Renal pelvis (tissue), 4 donors: Measurements from ENCODE around the gene CELA2B. TPM values are rescaled to one million over a fixed set of nuclear protein-coding genes. Genes with fewer than 3 reads are reported as not detected.
"Not testable (repeated sequence)": the region's sequence is repeated elsewhere in the genome, so short reads cannot be mapped to it uniquely, and the experiment has no call there.

Experiments
- DNase-seq: peaks from one replicate; pipeline ENCODE4 v3.0.0-alpha.2; 2013
- polyA plus RNA-seq, 3 donors: library from polyadenylated mRNA; unstranded; fragments of 120-200 nt; gene quantifications; one replicate each; pipeline ENCODE4 v1.2.1, GENCODE V29; 2013; ENCODE audit not compliant: insufficient read length in 3 of 3

Gene CELA2B
- polyA plus RNA-seq, 3 donors: 0.31 to 0.90 (median 0.59) TPM

GRCh38 chr1:15500184-15501178 is 24.6 kb downstream of the CELA2B start:
- peak; percentile 33 for DNase-seq

DNA sequence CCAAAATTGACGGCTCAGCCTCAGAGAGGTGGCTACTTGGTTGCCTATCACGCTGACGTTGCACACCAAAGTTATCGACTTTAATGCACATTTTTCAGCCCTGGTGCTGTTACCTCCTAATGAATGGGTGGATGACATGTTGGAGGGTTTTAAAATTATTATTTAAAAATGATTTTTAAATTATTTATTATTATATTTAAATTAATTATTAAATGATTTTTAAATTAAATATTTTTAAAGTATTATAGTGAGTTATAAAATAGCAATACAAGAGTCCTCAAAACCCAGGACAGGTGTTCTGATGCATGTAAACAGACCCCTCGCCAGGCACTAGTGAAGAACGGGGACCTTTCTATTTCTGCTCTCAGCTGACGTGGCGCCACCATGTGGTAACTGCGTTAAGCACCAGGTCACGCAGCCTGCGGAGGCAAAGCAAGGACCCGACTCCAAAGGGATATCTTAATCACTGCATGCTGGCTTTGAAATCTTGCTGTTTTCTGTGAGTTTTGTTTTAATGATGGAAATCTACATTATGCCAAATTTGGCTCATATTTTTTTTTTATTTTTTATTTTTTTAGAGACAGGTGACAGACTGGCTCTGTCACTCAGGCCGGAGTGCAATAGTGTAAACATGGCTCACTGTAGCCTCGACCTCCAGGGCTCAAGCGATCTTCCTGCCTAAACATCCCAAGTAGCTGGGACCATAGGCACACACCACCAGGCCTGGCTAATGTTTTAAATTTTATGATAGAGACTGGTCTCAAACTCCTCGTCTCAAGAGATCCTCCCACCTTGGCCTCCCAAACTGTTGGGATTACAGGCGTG is 25.5 kb downstream of the CELA2B start:
- peak; percentile 42 for DNase-seq

GRCh38 chr1:15504436-15504835 is 28.5 kb downstream of the CELA2B start:
- no peak for DNase-seq

GRCh38 chr1:15506831-15507230 is 30.9 kb downstream of the CELA2B start:
- DNase-seq: no peak

DNA sequence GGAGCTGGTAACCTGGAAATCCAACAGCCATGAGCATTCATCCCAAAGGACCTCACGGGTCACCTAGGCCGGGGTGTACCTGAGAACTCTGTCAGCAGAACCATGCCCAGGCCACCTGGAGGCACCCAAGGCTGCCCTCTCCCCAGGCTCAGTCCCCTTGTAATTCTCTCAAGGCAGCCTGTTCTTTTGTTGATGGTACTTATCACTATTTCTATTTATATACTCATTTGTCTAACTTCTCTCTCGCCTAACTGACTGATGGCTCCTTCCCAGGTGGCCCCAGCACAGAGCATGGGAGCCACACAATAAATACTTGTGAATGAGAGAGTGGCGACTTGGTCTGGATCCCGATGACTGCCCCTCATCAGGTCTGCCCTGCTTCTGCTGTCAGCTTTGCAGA is 31.4 kb downstream of the CELA2B start:
- DNase-seq: no peak

GRCh38 chr1:15508700-15509487 is 33.0 kb downstream of the CELA2B start:
- DNase-seq: no peak

- no peak for DNase-seq
Measured at GRCh38 chr1:15509586-15509985, 33.7 kb downstream of the CELA2B start.

- no peak for DNase-seq
Measured at GRCh38 chr1:15510611-15511405, 34.9 kb downstream of the CELA2B start.

- DNase-seq: no peak
Measured at GRCh38 chr1:15513192-15513591, 37.3 kb downstream of the CELA2B start.

DNA sequence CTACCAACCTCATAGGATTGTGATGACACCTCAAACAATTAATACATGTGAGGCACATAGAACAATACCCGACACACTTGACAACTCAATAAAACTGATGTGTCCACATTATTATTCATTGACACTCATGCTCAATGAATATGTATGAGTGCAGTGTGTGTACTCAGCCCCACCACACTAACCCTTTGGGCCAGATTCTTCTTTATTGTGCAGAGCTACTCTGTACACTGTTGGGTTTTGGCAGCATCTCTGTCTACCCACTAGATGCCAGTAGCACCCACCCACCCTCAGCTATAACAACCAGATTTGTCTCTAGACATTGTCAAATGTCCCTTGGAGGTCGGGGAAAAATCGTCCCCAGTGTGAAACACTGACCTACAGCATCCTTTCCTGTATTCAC is 38.0 kb downstream of the CELA2B start:
- no peak for DNase-seq

DNA sequence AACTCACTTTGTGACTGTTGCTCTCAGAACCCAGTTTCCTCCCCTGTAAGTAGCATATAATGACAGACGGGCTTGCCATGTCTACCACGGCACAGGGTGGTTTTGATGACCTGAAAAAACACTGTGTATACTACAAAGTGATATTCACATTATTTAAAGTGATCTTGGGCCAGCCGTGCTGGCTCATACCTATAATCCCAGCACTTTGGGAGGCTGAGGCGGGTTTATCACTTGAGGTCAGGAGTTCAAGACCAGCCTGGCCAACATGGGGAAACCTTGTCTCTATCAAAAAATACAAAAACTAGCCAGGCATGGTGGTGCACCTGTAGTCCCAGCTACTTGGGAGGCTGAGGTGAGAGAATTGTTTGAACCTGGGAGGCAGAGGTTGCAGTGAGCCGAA is 38.7 kb downstream of the CELA2B start:
- DNase-seq: not testable (repeated sequence)

GRCh38 chr1:15515022-15515663 is 39.2 kb downstream of the CELA2B start:
- DNase-seq: no peak

DNA sequence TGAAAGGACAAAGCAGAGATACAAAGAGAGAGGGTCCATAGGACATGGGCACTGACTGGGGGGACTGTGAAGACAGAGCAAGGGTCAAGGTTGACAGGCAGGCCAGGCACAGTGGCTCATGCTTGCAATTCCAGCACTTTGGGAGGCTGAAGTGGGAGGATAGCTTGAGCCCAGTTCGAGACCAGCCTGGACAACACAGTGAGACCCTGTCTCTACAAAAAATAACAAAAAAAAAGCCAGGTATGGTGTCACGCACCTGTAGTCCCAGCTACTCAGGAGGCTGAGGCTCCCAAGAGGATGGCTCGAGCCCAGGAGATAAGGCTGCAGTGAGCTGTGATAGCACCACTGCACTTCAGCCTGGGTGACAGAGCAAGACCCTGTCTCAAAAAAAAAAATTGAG is 43.7 kb downstream of the CELA2B start:
- no peak for DNase-seq

DNA sequence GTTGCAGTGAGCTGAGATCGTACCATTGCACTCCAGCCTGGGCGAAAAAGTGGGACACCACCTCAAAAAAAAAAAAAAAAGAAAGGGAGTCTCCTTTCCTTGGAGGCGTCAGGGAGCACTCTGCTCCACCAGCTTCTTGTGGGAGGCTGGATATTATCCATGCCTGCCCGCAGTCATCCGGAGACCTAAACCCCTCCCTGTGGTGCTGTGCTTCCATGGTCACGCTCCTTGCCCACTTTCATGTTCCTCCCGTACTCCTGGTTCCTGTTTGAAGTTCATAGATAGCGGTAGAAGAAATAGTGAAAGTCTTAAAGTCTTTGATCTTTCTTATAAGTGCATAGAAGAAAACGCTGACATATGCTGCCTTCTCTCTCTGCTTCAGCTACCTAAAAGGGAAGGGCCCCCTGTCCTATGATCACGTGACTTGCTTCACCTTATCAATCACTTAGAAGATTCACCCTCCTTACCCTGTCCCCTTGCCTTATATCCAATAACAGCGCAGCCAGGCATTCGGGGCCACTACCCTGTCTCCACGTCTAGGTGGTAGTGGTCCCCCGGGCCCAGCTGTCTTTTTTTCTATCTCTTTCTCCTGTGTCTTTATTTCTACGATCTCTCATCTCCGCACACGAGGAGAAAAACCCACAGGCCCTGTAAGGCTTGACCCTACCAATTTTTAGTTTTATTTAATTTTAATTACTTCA is 45.5 kb downstream of the CELA2B start:
- peak; percentile 41 for DNase-seq

- no peak for DNase-seq
Measured at GRCh38 chr1:15522551-15522950, 46.6 kb downstream of the CELA2B start.

GRCh38 chr1:15523104-15524020 is 47.5 kb downstream of the CELA2B start:
- DNase-seq: no peak

DNA sequence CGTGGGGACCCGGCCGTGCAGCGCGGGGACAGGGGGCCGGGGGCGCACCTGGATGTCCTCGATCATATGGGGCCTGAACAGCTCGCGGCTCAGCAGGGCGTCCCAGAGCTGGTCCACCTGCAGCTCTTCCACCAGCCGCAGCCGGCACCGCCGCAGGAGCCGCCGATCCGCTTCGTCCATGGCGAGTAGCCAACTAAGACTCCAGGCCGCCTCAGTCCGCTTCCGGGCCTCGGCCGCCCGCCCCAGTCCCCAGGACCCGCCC is 48.0 kb downstream of the CELA2B start, which contains the start of gene CASP9:
TSS of gene CASP9 (minus strand) at position 195 of the 262 bp plus-strand sequence. CDS start at position 180, 15 bp downstream.
- DNase-seq: no peak

DNA sequence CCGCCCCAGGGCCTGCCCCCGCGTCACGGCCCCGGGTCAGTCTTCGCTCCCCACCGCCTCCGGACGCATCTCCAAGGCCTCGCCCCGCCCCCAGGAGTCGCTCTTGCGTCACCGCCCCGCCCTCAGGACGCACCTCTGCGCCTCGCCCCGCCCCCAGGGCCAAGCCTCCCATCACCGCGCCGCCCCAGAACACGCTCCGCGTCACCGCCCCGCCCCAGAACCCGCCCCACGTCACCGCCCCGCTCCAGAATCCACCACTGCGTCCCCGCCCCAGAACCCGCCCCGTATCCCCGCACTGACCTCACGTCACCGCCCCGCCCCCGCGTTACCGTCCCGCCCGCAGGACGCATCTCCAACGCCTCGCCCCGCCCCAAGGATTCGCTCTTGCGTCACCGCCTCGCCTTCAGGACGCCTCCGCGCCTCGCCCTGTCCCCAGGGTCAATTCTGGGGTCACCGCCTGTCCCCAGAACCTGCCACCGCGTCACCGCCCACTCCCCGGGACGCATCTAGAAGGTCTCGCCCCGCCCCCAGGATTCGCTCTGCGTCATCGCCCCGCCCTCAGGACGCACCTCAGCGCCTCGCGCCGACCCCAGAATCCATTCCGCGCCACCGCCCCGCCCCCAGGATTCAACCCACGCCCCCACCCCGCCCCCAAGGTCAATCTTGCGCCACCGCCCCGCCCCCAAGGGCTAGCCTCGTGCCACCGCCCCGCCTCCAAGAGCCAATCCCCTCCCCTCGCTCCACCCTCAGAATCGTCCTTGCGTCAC is 48.6 kb downstream of the CELA2B start:
- peak; percentile 98 for DNase-seq
